Gastroesophageal sphincter (tissue), 4 donors: ENCODE results near the gene POC1A. TPM values are rescaled to one million over a fixed set of nuclear protein-coding genes. Genes with fewer than 3 reads are reported as not detected.
"Not testable (repeated sequence)": the region's sequence is repeated elsewhere in the genome, so short reads cannot be mapped to it uniquely, and the experiment has no call there.

Experiments used
- ATAC-seq: fragments of 150-250 bp; one replicate; pipeline ENCODE4 v1.9.1; 2016; ENCODE audit warnings: mild to moderate bottlenecking, moderate library complexity
- H3K27ac ChIP-seq, 4 donors: fragments of 200-600 bp; sonication (generic) in 3 of 4; 1 replicate in 3 of 4; 2 replicates in 1 of 4; pipeline ENCODE4 v1.5.1; 2016 to 2019
- H3K27me3 ChIP-seq: fragments of 200-600 bp; sonication (generic); one replicate; pipeline ENCODE4 v1.5.1; 2019
- H3K36me3 ChIP-seq, 2 donors: fragments of 200-600 bp; sonication (generic); one replicate each; pipeline ENCODE4 v1.5.1; 2019; ENCODE audit warnings: control low read depth in 1 of 2
- H3K4me1 ChIP-seq, 3 donors: fragments of 200-600 bp; sonication (generic); 1 replicate in 2 of 3; 2 replicates in 1 of 3; pipeline ENCODE4 v1.5.1; 2016 to 2019; ENCODE audit warnings: control low read depth in 2 of 3
- H3K4me3 ChIP-seq, 2 donors: fragments of 200-600 bp; sonication (generic); one replicate each; pipeline ENCODE4 v1.5.1; 2019; ENCODE audit warnings: mild to moderate bottlenecking in 1 of 2, moderate library complexity in 1 of 2
- H3K9me3 ChIP-seq, 3 donors: fragments of 200-600 bp; sonication (generic); one replicate each; pipeline ENCODE4 v1.5.1; 2017 to 2019; ENCODE audit warnings: control low read depth in 2 of 3
- CTCF ChIP-seq, 4 experiments: fragments of 200-600 bp in 2 of 4; fragments of 450-650 bp in 2 of 4; sonication (generic) in 1 of 4; IDR thresholded peaks; one replicate each; pipeline ENCODE4 v1.5.1; 2017 to 2019; ENCODE audit warnings: antibody characterized with exemption in 4 of 4, mild to moderate bottlenecking in 2 of 4, moderate library complexity in 2 of 4
- EP300 ChIP-seq: sonication (generic); formaldehyde crosslinking; IDR thresholded peaks from one replicate; pipeline ENCODE4 v1.6.1; 2017; ENCODE audit warnings: antibody characterized with exemption, mild to moderate bottlenecking
- POLR2A ChIP-seq, 2 donors: fragments of 450-650 bp; IDR thresholded peaks; one replicate each; pipeline ENCODE4 v1.6.1; 2017; ENCODE audit warnings: antibody characterized with exemption in 2 of 2, mild to moderate bottlenecking in 2 of 2, moderate library complexity in 1 of 2
- POLR2AphosphoS5 ChIP-seq: sonication (generic); formaldehyde crosslinking; IDR thresholded peaks from one replicate; pipeline ENCODE4 v1.6.1; 2017; ENCODE audit warnings: antibody characterized with exemption
- WGBS, 2 donors: methylation state at CpG; one replicate each; pipeline ENCODE4 v1.1.5; 2018; ENCODE audit warnings: low coverage in 1 of 2; 5-methylcytosine and 5-hydroxymethylcytosine counted together
- total RNA-seq, 4 donors: library from RNA; depleted of rRNA; stranded (reverse); fragments of >200 nt; gene quantifications; one replicate each; pipeline ENCODE4 v1.1.0, GENCODE V29; 2016

POC1A gene
- total RNA-seq, 4 donors from 2014 or later = 0.73 to 1.7 (median 0.93) TPM

- peaks cover 0 to 69% (median 14%) of the 10 kb centered on the region in 3 donors for H3K4me1 ChIP-seq
- peak; percentile 33 for ATAC-seq
- 30 to 45% methylated on average over 2 of the region's 12 CpGs for WGBS, 2 donors
Measured at GRCh38 chr3:52046186-52046901, 107.9 kb downstream of the POC1A start.

GRCh38 chr3:52044869-52045619, 109.2 kb downstream of the POC1A start:
- H3K4me3 ChIP-seq = no peak overlapping the region
- peaks cover 0 to 20% of the 10 kb centered on the region in 2 donors for H3K36me3 ChIP-seq
- no peak overlapping the region for H3K27ac ChIP-seq
- H3K9me3 ChIP-seq = no peaks in the 10 kb centered on the region
- WGBS, 2 donors = 92% methylated on average over 9 of the region's 18 CpGs; no CpG with 5 or more reads in 1 of the 2 donors
- H3K4me1 ChIP-seq = peaks cover 0 to 64% (median 14%) of the 10 kb centered on the region in 3 donors
- ATAC-seq = no peak
- TF ChIP-seq POLR2AphosphoS5 = no peak
- no peak for TF ChIP-seq EP300
- TF ChIP-seq CTCF (IDR thresholded peaks at IDR 0.05) = no peak
- TF ChIP-seq POLR2A (IDR thresholded peaks at IDR 0.05) = no peak
- H3K27me3 ChIP-seq = no peaks in the 10 kb centered on the region

More at GRCh38 chr3:52046186-52046901, 107.9 kb downstream of the POC1A start:
- Histone ChIP-seq H3K27me3 (no peaks in the 10 kb centered on the region), H3K36me3 (peaks cover 0 to 33% of the 10 kb centered on the region in 2 donors), H3K27ac (peak overlapping the region in 2 of 4 donors; percentile 51 to 67), H3K9me3 (no peaks in the 10 kb centered on the region), H3K4me3 (no peak overlapping the region)
- TF ChIP-seq POLR2AphosphoS5 = peak; percentile 13
- no peak for TF ChIP-seq POLR2A (IDR thresholded peaks at IDR 0.05)
- TF ChIP-seq CTCF (IDR thresholded peaks at IDR 0.05) = no peak
- TF ChIP-seq EP300 = no peak

- TF ChIP-seq POLR2AphosphoS5 (no peak), CTCF (IDR thresholded peaks at IDR 0.05) (no peak), EP300 (no peak), POLR2A (IDR thresholded peaks at IDR 0.05) (no peak)
Measured at GRCh38 chr3:52043750-52044149, 110.5 kb downstream of the POC1A start.

GRCh38 chr3:52043039-52043438, 111.2 kb downstream of the POC1A start:
- not testable (repeated sequence) for H3K4me3 ChIP-seq, H3K36me3 ChIP-seq, H3K9me3 ChIP-seq, H3K27me3 ChIP-seq, H3K27ac ChIP-seq, ATAC-seq
- peaks cover 0 to 46% (median 14%) of the 10 kb centered on the region in 3 donors for H3K4me1 ChIP-seq
- WGBS, 2 donors = 100% methylated on average over 1 of the region's 1 CpG

More at GRCh38 chr3:52043750-52044149, 110.5 kb downstream of the POC1A start:
- WGBS, 2 donors = 73% methylated on average over 3 of the region's 6 CpGs; no CpG with 5 or more reads in 1 of the 2 donors
- peaks cover 0 to 7% of the 10 kb centered on the region in 2 donors for H3K36me3 ChIP-seq
- H3K4me1 ChIP-seq = peaks cover 0 to 53% (median 14%) of the 10 kb centered on the region in 3 donors
- no peak overlapping the region for H3K4me3 ChIP-seq
- no peaks in the 10 kb centered on the region for H3K9me3 ChIP-seq
- H3K27me3 ChIP-seq = no peaks in the 10 kb centered on the region
- ATAC-seq = no peak
- H3K27ac ChIP-seq = peak overlapping the region in 1 of 4 donors; percentile 48

GRCh38 chr3:52041118-52041731, 113.0 kb downstream of the POC1A start:
- H3K27ac ChIP-seq = peak overlapping the region in 2 of 4 donors; percentile 14 to 57
- H3K36me3 ChIP-seq = no peaks in the 10 kb centered on the region
- no peak overlapping the region for H3K4me3 ChIP-seq
- TF ChIP-seq EP300 (no peak), CTCF (IDR thresholded peaks at IDR 0.05) (no peak), POLR2A (IDR thresholded peaks at IDR 0.05) (no peak), POLR2AphosphoS5 (no peak)
- 83% methylated on average over 2 of the region's 10 CpGs; no CpG with 5 or more reads in 1 of the 2 donors for WGBS, 2 donors
- no peaks in the 10 kb centered on the region for H3K9me3 ChIP-seq
- ATAC-seq = no peak
- no peaks in the 10 kb centered on the region for H3K27me3 ChIP-seq
- H3K4me1 ChIP-seq = peaks cover 0 to 27% (median 3%) of the 10 kb centered on the region in 3 donors
